Parathyroid adenoma (tissue), 2 donors: Measurements from ENCODE around the gene WDR37.
A peak's percentile ranks its signal among the peaks of the same experiment; 100 is the strongest.
"Not testable (repeated sequence)": the region's sequence is repeated elsewhere in the genome, so short reads cannot be mapped to it uniquely, and the experiment has no call there.

Experiments
- H2AFZ ChIP-seq: fragments of 300-600 bp; sonication (generic); one replicate; pipeline ENCODE4 v1.7.0; 2017; ENCODE audit warnings: antibody characterized with exemption, mild to moderate bottlenecking
- H3K27ac ChIP-seq: fragments of 300-600 bp; sonication (generic); one replicate; pipeline ENCODE4 v1.7.0; 2017
- H3K27me3 ChIP-seq: fragments of 300-600 bp; sonication (generic); one replicate; pipeline ENCODE4 v1.7.0; 2017; ENCODE audit warnings: low read length; ENCODE audit not compliant: control insufficient read depth, insufficient read depth
- H3K36me3 ChIP-seq: fragments of 300-600 bp; sonication (generic); one replicate; pipeline ENCODE4 v1.7.0; 2017; ENCODE audit warnings: low read length; ENCODE audit not compliant: control insufficient read depth, insufficient read depth
- H3K4me1 ChIP-seq: fragments of 300-600 bp; sonication (generic); one replicate; pipeline ENCODE4 v1.7.0; 2017; ENCODE audit warnings: control low read depth
- H3K4me2 ChIP-seq: fragments of 300-600 bp; sonication (generic); one replicate; pipeline ENCODE4 v1.7.0; 2017; ENCODE audit warnings: low read length
- H3K4me3 ChIP-seq: fragments of 300-600 bp; sonication (generic); one replicate; pipeline ENCODE4 v1.7.0; 2017; ENCODE audit warnings: low read depth, low read length
- H3K79me2 ChIP-seq: fragments of 300-600 bp; sonication (generic); one replicate; pipeline ENCODE4 v1.7.0; 2017; ENCODE audit warnings: control low read depth
- H3K9ac ChIP-seq: fragments of 300-600 bp; sonication (generic); one replicate; pipeline ENCODE4 v1.7.0; 2017; ENCODE audit warnings: mild to moderate bottlenecking
- H3K9me3 ChIP-seq: fragments of 300-600 bp; sonication (generic); one replicate; pipeline ENCODE4 v1.7.0; 2017; ENCODE audit warnings: low read length; ENCODE audit not compliant: control insufficient read depth
- CTCF ChIP-seq: fragments of 300-600 bp; sonication (generic); IDR thresholded peaks from one replicate; pipeline ENCODE4 v1.7.0; 2017; ENCODE audit warnings: antibody characterized with exemption, mild to moderate bottlenecking
- donor health status: primary hyperparathyroidism.

Gene WDR37

GRCh38 chr10:1037098-1037497 is 19.1 kb upstream of the WDR37 start:
- Histone ChIP-seq H2AFZ (no peak overlapping the region), H3K4me3 (no peak overlapping the region), H3K79me2 (no peaks in the 10 kb centered on the region), H3K9me3 (no peaks in the 10 kb centered on the region), H3K4me1 (no peaks in the 10 kb centered on the region), H3K4me2 (no peak overlapping the region), H3K9ac (no peak overlapping the region), H3K36me3 (no peaks in the 10 kb centered on the region), H3K27me3 (no peaks in the 10 kb centered on the region), H3K27ac (no peak overlapping the region)
- no peak for TF ChIP-seq CTCF

- H3K27ac ChIP-seq, H3K4me3 ChIP-seq, H3K9me3 ChIP-seq, H3K4me2 ChIP-seq, H3K4me1 ChIP-seq, H3K79me2 ChIP-seq, H3K9ac ChIP-seq, H3K36me3 ChIP-seq, H3K27me3 ChIP-seq, H2AFZ ChIP-seq: not testable (repeated sequence)
Measured at GRCh38 chr10:1038769-1039168, 17.4 kb upstream of the WDR37 start.

GRCh38 chr10:1040133-1040532 is 16.1 kb upstream of the WDR37 start:
- H3K36me3 ChIP-seq = no peaks in the 10 kb centered on the region
- no peak overlapping the region for H2AFZ ChIP-seq
- no peak overlapping the region for H3K4me2 ChIP-seq

GRCh38 chr10:1041514-1041913 is 14.7 kb upstream of the WDR37 start:
- TF ChIP-seq CTCF = no peak
- Histone ChIP-seq H2AFZ (no peak overlapping the region), H3K79me2 (no peaks in the 10 kb centered on the region), H3K9ac (no peak overlapping the region), H3K4me2 (no peak overlapping the region), H3K4me1 (no peaks in the 10 kb centered on the region), H3K36me3 (no peaks in the 10 kb centered on the region), H3K27me3 (no peaks in the 10 kb centered on the region), H3K27ac (no peak overlapping the region), H3K4me3 (no peak overlapping the region), H3K9me3 (no peaks in the 10 kb centered on the region)

More at GRCh38 chr10:1040133-1040532, 16.1 kb upstream of the WDR37 start:
- Histone ChIP-seq H3K79me2 (no peaks in the 10 kb centered on the region), H3K27me3 (no peaks in the 10 kb centered on the region), H3K4me1 (no peaks in the 10 kb centered on the region), H3K27ac (no peak overlapping the region), H3K4me3 (no peak overlapping the region), H3K9me3 (no peaks in the 10 kb centered on the region), H3K9ac (no peak overlapping the region)
- no peak for TF ChIP-seq CTCF

- no peak for TF ChIP-seq CTCF
- Histone ChIP-seq H3K9ac (no peak overlapping the region), H3K36me3 (no peaks in the 10 kb centered on the region), H3K27ac (peak overlapping the region; percentile 64), H3K27me3 (no peaks in the 10 kb centered on the region), H3K4me1 (peaks cover 4% of the 10 kb centered on the region), H3K9me3 (no peaks in the 10 kb centered on the region), H3K4me3 (no peak overlapping the region), H2AFZ (no peak overlapping the region), H3K4me2 (no peak overlapping the region), H3K79me2 (peaks cover 10% of the 10 kb centered on the region)
Measured at GRCh38 chr10:1043532-1043995, 12.6 kb upstream of the WDR37 start.
